Endothelial cell of umbilical vein (primary cell): Measurements from ENCODE around the gene FSD1L. TPM values are rescaled to one million over a fixed set of nuclear protein-coding genes. Genes with fewer than 3 reads are reported as not detected.

Experiments used
- BruUV-seq: library from RNA; stranded (reverse); fragments of 400-500 nt; replicated peaks from 2 replicates; lab custom pipeline; 2021; lab: Mats Ljungman, UMichigan
- CTCF ChIA-PET: fragments of 300-600, 350-600 bp; sonication (Branson Sonifier 250); formaldehyde crosslinking; loops from one replicate; lab custom pipeline; 2021; ENCODE audit warnings: antibody characterized with exemption, inconsistent platforms; lab: Charles Lee
- POLR2A ChIA-PET: fragments of 300-600, 350-600 bp; sonication (Branson Sonifier 250); formaldehyde crosslinking; loops from one replicate; lab custom pipeline; 2021; ENCODE audit warnings: antibody characterized with exemption, inconsistent platforms; lab: Charles Lee
- DNase-seq: peaks from one replicate; pipeline ENCODE4 v3.0.0-alpha.2; 2011; ENCODE audit warnings: low read depth, low spot score
- FAIRE-seq: peaks from 2 replicates; lab custom pipeline; 2011; peaks lifted over from hg19 to GRCh38; lab: Jason Lieb, UNC
- H2AFZ ChIP-seq: 2 replicates; pipeline ENCODE4 v1.6.0; 2012; ENCODE audit warnings: low read depth, low read length, control low read depth, inconsistent platforms
- H3K27ac ChIP-seq: 2 replicates; pipeline ENCODE4 v1.5.1; 2011; ENCODE audit warnings: low read depth, mild to moderate bottlenecking, control low read depth, low read length, moderate library complexity; ENCODE audit not compliant: insufficient read depth
- H3K27me3 ChIP-seq, 2 experiments: 2 replicates each; pipeline versions ENCODE4 v1.6.0 to v1.6.1; 2011; ENCODE audit warnings: low read length in 2 of 2, mixed read lengths in 1 of 2; ENCODE audit not compliant: control insufficient read depth in 2 of 2, insufficient read depth in 2 of 2
- H3K36me3 ChIP-seq, 2 experiments: 2 replicates in 1 of 2; 3 replicates in 1 of 2; pipeline ENCODE4 v1.5.1; 2011; ENCODE audit warnings: low read length in 2 of 2, mild to moderate bottlenecking in 1 of 2, moderate library complexity in 1 of 2; ENCODE audit not compliant: control insufficient read depth in 2 of 2, insufficient read depth in 2 of 2; ENCODE audit errors: extremely low read depth in 1 of 2
- H3K4me1 ChIP-seq: 3 replicates; pipeline ENCODE4 v1.5.1; 2011; ENCODE audit warnings: mild to moderate bottlenecking, low read length; ENCODE audit not compliant: control insufficient read depth, insufficient read depth; ENCODE audit errors: extremely low read depth
- H3K4me2 ChIP-seq: 2 replicates; pipeline ENCODE4 v1.6.1; 2011; ENCODE audit warnings: low read length, control low read depth, mixed read lengths; ENCODE audit not compliant: insufficient read depth
- H3K4me3 ChIP-seq, 3 experiments: fragments of 200-600 bp in 1 of 3; sonication (generic), shearing (Covaris generic) in 1 of 3; replicated peaks in 1 of 3; 2 replicates each; pipeline ENCODE4 v1.5.1; 2011 to 2016; ENCODE audit warnings: control low read depth in 3 of 3, low read length in 3 of 3, mild to moderate bottlenecking in 2 of 3, inconsistent platforms in 1 of 3, low read depth in 1 of 3, moderate library complexity in 1 of 3; ENCODE audit not compliant: insufficient read depth in 1 of 3
- H3K79me2 ChIP-seq: 2 replicates; pipeline ENCODE4 v1.6.0; 2012; ENCODE audit warnings: low read length, inconsistent platforms; ENCODE audit not compliant: control insufficient read depth, insufficient read depth
- H3K9ac ChIP-seq: replicated peaks from 2 replicates; pipeline ENCODE3; 2011; ENCODE audit warnings: low read length, control low read depth; ENCODE audit not compliant: insufficient read depth; ENCODE audit errors: extremely low read depth
- H3K9me1 ChIP-seq: replicated peaks from 3 replicates; pipeline ENCODE4 v1.6.0; 2011; ENCODE audit warnings: mild to moderate bottlenecking, low read length; ENCODE audit not compliant: control insufficient read depth, insufficient read depth; ENCODE audit errors: extremely low read depth
- H3K9me3 ChIP-seq: replicated peaks from 2 replicates; pipeline ENCODE4 v1.5.1; 2012; ENCODE audit warnings: low read length, inconsistent platforms; ENCODE audit not compliant: control insufficient read depth, insufficient read depth
- H4K20me1 ChIP-seq: replicated peaks from 2 replicates; pipeline ENCODE3; 2011; ENCODE audit warnings: mild to moderate bottlenecking, low read length; ENCODE audit not compliant: control insufficient read depth, insufficient read depth; ENCODE audit errors: extremely low read depth
- CTCF ChIP-seq, 2 donors: IDR thresholded peaks; 1 replicate in 1 of 2; 2 replicates in 1 of 2; pipeline ENCODE4 v1.5.1; 2011; ENCODE audit warnings: low read length in 2 of 2, mild to moderate bottlenecking in 2 of 2, moderate library complexity in 2 of 2, control low read depth in 1 of 2, inconsistent platforms in 1 of 2, low read depth in 1 of 2; ENCODE audit not compliant: insufficient read depth in 1 of 2; ENCODE audit errors: extremely low read depth in 1 of 2
- GATA2 ChIP-seq: IDR thresholded peaks from 2 replicates; pipeline ENCODE4 v1.7.0; 2011; ENCODE audit warnings: low read depth, mild to moderate bottlenecking, moderate library complexity, mixed read lengths, low read length; ENCODE audit not compliant: insufficient read length, insufficient read depth
- MYC ChIP-seq: IDR thresholded peaks from one replicate; pipeline ENCODE4 v1.6.1; 2011; ENCODE audit warnings: mild to moderate bottlenecking, low read depth, low read length
- POLR2AphosphoS5 ChIP-seq: IDR thresholded peaks from 2 replicates; pipeline ENCODE4 v1.6.1; 2012; ENCODE audit warnings: low read depth, mild to moderate bottlenecking, control low read depth, low read length, moderate library complexity; ENCODE audit not compliant: insufficient read depth
- dilution Hi-C: fragments of 300-500 bp; cut with MboI; formaldehyde crosslinking; loops from one replicate; pipeline ENCODE4 v1.15.0; 2019; ENCODE audit warnings: low sequenced_read_pairs; ENCODE audit not compliant: extremely low pct_ligation_motif_present
- intact Hi-C: fragments of 100-400 bp; cut with micrococcal nuclease; formaldehyde crosslinking; loops from one replicate; pipeline ENCODE4 v1.10.0; 2022
- polyA plus RNA-seq, 4 experiments: library from polyadenylated mRNA; depleted of rRNA in 3 of 4; stranded (reverse) in 3 of 4; unstranded in 1 of 4; fragments of >200 nt; gene quantifications; 2 replicates each; pipeline versions ENCODE4 v1.2.1 to v1.2.3, GENCODE V29; 2011 to 2012; ENCODE audit warnings: missing spikeins in 1 of 4
- total RNA-seq: library from RNA; stranded (reverse); gene quantifications from 2 replicates; pipeline ENCODE4 v1.2.3, GENCODE V29; 2021

Gene FSD1L
- total and polyA plus RNA-seq, 2 donors (not counting 3 experiments of a cell fraction or from before 2014, with no cell fraction given), result 0.69 to 8.5 TPM

- CTCF ChIA-PET, result interaction anchor here (1.1 kb wide), 1 partner anchor 19 kb away, joined by 3 read pairs; no protein-coding TSS in a partner anchor
- TF ChIP-seq CTCF (IDR thresholded peaks at IDR 0.05; ENCODE audit: extremely low read depth in 1 of 2, insufficient read depth in 1 of 2, low read depth in 1 of 2, low read length in 2 of 2) (no peak), GATA2 (no peak), POLR2AphosphoS5 (no peak), MYC (no peak)
- no peak overlapping the region for H3K4me2 ChIP-seq
Observed at GRCh38 chr9:105531530-105531929, 83.7 kb downstream of the FSD1L start.

More at GRCh38 chr9:105531530-105531929, 83.7 kb downstream of the FSD1L start:
- intact Hi-C loops (no loop called here), dilution Hi-C loops (no loop called here)
- Histone ChIP-seq H3K79me2 (no peaks in the 10 kb centered on the region), H3K4me1 (no peaks in the 10 kb centered on the region), H3K27ac (no peak overlapping the region), H3K9me1 (no peaks in the 10 kb centered on the region), H3K9me3 (no peaks in the 10 kb centered on the region), H3K27me3 (no peaks in the 10 kb centered on the region), H3K4me3 (no peak overlapping the region), H4K20me1 (no peaks in the 10 kb centered on the region), H3K36me3 (peaks cover 0 to 4% of the 10 kb centered on the region in 2 experiments), H3K9ac (no peak overlapping the region), H2AFZ (no peak overlapping the region)
- no TSS peak for BruUV-seq
- DNase-seq (no peak), FAIRE-seq (no peak)
- POLR2A ChIA-PET, result no interaction called here
